Naive thymus-derived CD4-positive, alpha-beta T cell (primary cell): ENCODE measurements around the gene FDPS. TPM values are rescaled to one million over a fixed set of nuclear protein-coding genes. Genes with fewer than 3 reads are reported as not detected.
"Not testable (repeated sequence)": the region's sequence is repeated elsewhere in the genome, so short reads cannot be mapped to it uniquely, and the experiment has no call there.

Experiments
- ATAC-seq: fragments of 150-1000 bp; cut with Tn5 transposase; 2 replicates; pipeline ENCODE4 v1.10.0; 2021; ENCODE audit warnings: mild to moderate bottlenecking, moderate library complexity
- CTCF ChIA-PET: fragments of 350-600 bp; sonication (Branson Sonifier 250); formaldehyde crosslinking; loops from one replicate; lab custom pipeline; 2021; ENCODE audit warnings: antibody characterized with exemption; lab: Charles Lee
- POLR2A ChIA-PET: fragments of 350-600 bp; sonication (Branson Sonifier 250); formaldehyde crosslinking; loops from one replicate; lab custom pipeline; 2021; ENCODE audit warnings: antibody characterized with exemption, inconsistent platforms; lab: Charles Lee
- DNase-seq, 9 donors: peaks; one replicate each; pipeline versions ENCODE4 v3.0.0 to v3.0.0-alpha.2; 2020 to 2022; ENCODE audit warnings: mixed read lengths in 1 of 9
- H3K27ac ChIP-seq: one replicate; pipeline ENCODE4 v1.7.0; 2013; ENCODE audit warnings: mild to moderate bottlenecking, low read depth, low read length, moderate library complexity
- H3K27me3 ChIP-seq, 2 donors: one replicate each; pipeline ENCODE4 v1.7.0; 2013; ENCODE audit warnings: low read length in 2 of 2, mild to moderate bottlenecking in 2 of 2, moderate library complexity in 2 of 2; ENCODE audit not compliant: control insufficient read depth in 2 of 2, insufficient read depth in 2 of 2
- H3K36me3 ChIP-seq, 3 experiments: 1 replicate in 2 of 3; 2 replicates in 1 of 3; pipeline ENCODE4 v1.7.0; 2013; ENCODE audit warnings: low read length in 3 of 3, mild to moderate bottlenecking in 3 of 3, moderate library complexity in 1 of 3; ENCODE audit not compliant: insufficient read depth in 3 of 3, control insufficient read depth in 2 of 3
- H3K4me1 ChIP-seq, 2 donors: one replicate each; pipeline ENCODE4 v1.7.0; 2013; ENCODE audit warnings: low read length in 2 of 2, mild to moderate bottlenecking in 2 of 2, moderate library complexity in 1 of 2; ENCODE audit not compliant: control insufficient read depth in 2 of 2, insufficient read depth in 2 of 2
- H3K4me3 ChIP-seq: 2 replicates; pipeline ENCODE4 v1.7.0; 2013; ENCODE audit warnings: mild to moderate bottlenecking, low read length
- H3K9me3 ChIP-seq, 3 experiments: 1 replicate in 2 of 3; 2 replicates in 1 of 3; pipeline ENCODE4 v1.7.0; 2013; ENCODE audit warnings: low read length in 3 of 3; ENCODE audit not compliant: control insufficient read depth in 2 of 3
- H3K27ac Mint-ChIP-seq, 9 donors: one replicate each; pipeline ENCODE4 v1.8.0; 2020 to 2022; ENCODE audit warnings: mixed read lengths in 9 of 9, mild to moderate bottlenecking in 8 of 9, moderate library complexity in 5 of 9, inconsistent platforms in 2 of 9
- H3K27me3 Mint-ChIP-seq, 5 donors: one replicate each; pipeline ENCODE4 v1.8.0; 2021 to 2022; ENCODE audit warnings: mixed read lengths in 5 of 5, mild to moderate bottlenecking in 1 of 5
- H3K36me3 Mint-ChIP-seq, 5 donors: one replicate each; pipeline ENCODE4 v1.8.0; 2020 to 2022; ENCODE audit warnings: mixed read lengths in 5 of 5, mild to moderate bottlenecking in 3 of 5, inconsistent platforms in 1 of 5
- H3K4me1 Mint-ChIP-seq, 7 donors: one replicate each; pipeline ENCODE4 v1.8.0; 2020 to 2022; ENCODE audit warnings: mixed read lengths in 7 of 7, mild to moderate bottlenecking in 3 of 7, inconsistent platforms in 1 of 7
- H3K4me3 Mint-ChIP-seq, 10 donors: one replicate each; pipeline ENCODE4 v1.8.0; 2020 to 2022; ENCODE audit warnings: mild to moderate bottlenecking in 10 of 10, mixed read lengths in 10 of 10, moderate library complexity in 6 of 10, inconsistent platforms in 2 of 10
- H3K9me3 Mint-ChIP-seq, 11 donors: one replicate each; pipeline ENCODE4 v1.8.0; 2020 to 2022; ENCODE audit warnings: mixed read lengths in 11 of 11, mild to moderate bottlenecking in 4 of 11, inconsistent platforms in 1 of 11, moderate library complexity in 1 of 11
- intact Hi-C, 2 donors: fragments of 100-400 bp; cut with micrococcal nuclease; formaldehyde crosslinking; loops; one replicate each; pipeline ENCODE4 v1.15.1; 2023
- polyA plus RNA-seq, 2 donors: library from polyadenylated mRNA; unstranded; fragments of 300-500 nt; fragmentation: Illumina TruSeq; gene quantifications; one replicate each; pipeline ENCODE4 v1.2.3, GENCODE V29; 2021
- total RNA-seq, 6 experiments: library from RNA in 5 of 6; stranded (reverse) in 5 of 6; gene quantifications; 1 replicate in 5 of 6; 2 replicates in 1 of 6; pipeline ENCODE4 v1.2.3 and lab custom pipeline; 2021 to 2026

The FDPS gene
- total and polyA plus RNA-seq, 7 experiments from 2014 or later: 58.5 to 193 (median 83.8) TPM

- Histone ChIP-seq H3K27ac (no peak overlapping the region), H3K4me1 (no peaks in the 10 kb centered on the region), H3K36me3 (no peaks in the 10 kb centered on the region), H3K9me3 (no peaks in the 10 kb centered on the region), H3K4me3 (no peak overlapping the region), H3K27me3 (no peaks in the 10 kb centered on the region)
- ChIA-PET CTCF (no interaction called here), POLR2A (no interaction called here)
- DNase-seq: no peak
- Mint-ChIP-seq H3K4me1 (peaks cover 0 to 1% (median 0%) of the 10 kb centered on the region in 7 donors), H3K27ac (no peak overlapping the region), H3K27me3 (peaks cover 0 to 9% (median 0%) of the 10 kb centered on the region in 5 donors), H3K4me3 (no peak overlapping the region), H3K9me3 (no peaks in the 10 kb centered on the region), H3K36me3 (no peaks in the 10 kb centered on the region)
- no peak for ATAC-seq
- intact Hi-C loops: no loop called here
Measured at GRCh38 chr1:155287987-155288543, 20.6 kb upstream of the FDPS start.

- H3K27me3 ChIP-seq, H3K9me3 ChIP-seq, H3K4me1 Mint-ChIP-seq, H3K4me1 ChIP-seq, H3K27ac Mint-ChIP-seq, CTCF ChIA-PET, DNase-seq, H3K9me3 Mint-ChIP-seq, H3K36me3 ChIP-seq, H3K36me3 Mint-ChIP-seq, H3K4me3 Mint-ChIP-seq, POLR2A ChIA-PET, H3K4me3 ChIP-seq, intact Hi-C loops, ATAC-seq, H3K27ac ChIP-seq: not testable (repeated sequence)
- peaks cover 19 to 33% (median 20%) of the 10 kb centered on the region in 5 donors for H3K27me3 Mint-ChIP-seq
Measured at GRCh38 chr1:155291006-155291405, 17.7 kb upstream of the FDPS start.

GRCh38 chr1:155293086-155293749, 15.4 kb upstream of the FDPS start:
- H3K4me1 ChIP-seq: no peaks in the 10 kb centered on the region
- ATAC-seq: no peak
- no peaks in the 10 kb centered on the region for H3K36me3 Mint-ChIP-seq
- H3K27ac Mint-ChIP-seq: no peak overlapping the region
- no peak overlapping the region for H3K27ac ChIP-seq
- CTCF ChIA-PET: no interaction called here
- no peaks in the 10 kb centered on the region for H3K36me3 ChIP-seq
- H3K4me3 Mint-ChIP-seq: no peak overlapping the region
- H3K9me3 ChIP-seq: no peaks in the 10 kb centered on the region
- H3K4me3 ChIP-seq: no peak overlapping the region
- H3K27me3 Mint-ChIP-seq: peaks cover 31 to 52% (median 39%) of the 10 kb centered on the region in 5 donors
- peaks cover 3 to 15% (median 4%) of the 10 kb centered on the region in 7 donors for H3K4me1 Mint-ChIP-seq
- no peaks in the 10 kb centered on the region for H3K27me3 ChIP-seq
- POLR2A ChIA-PET: no interaction called here
- intact Hi-C loops: no loop called here
- no peak for DNase-seq
- H3K9me3 Mint-ChIP-seq: no peaks in the 10 kb centered on the region

GRCh38 chr1:155294520-155295182, 14.0 kb upstream of the FDPS start:
- Mint-ChIP-seq H3K4me1 (peaks cover 3 to 15% (median 4%) of the 10 kb centered on the region in 7 donors), H3K9me3 (no peaks in the 10 kb centered on the region), H3K27ac (no peak overlapping the region), H3K4me3 (peak overlapping the region in 1 of 10 donors; percentile 65), H3K36me3 (no peaks in the 10 kb centered on the region), H3K27me3 (peaks cover 31 to 56% (median 39%) of the 10 kb centered on the region in 5 donors)
- Histone ChIP-seq H3K4me3 (no peak overlapping the region), H3K9me3 (no peaks in the 10 kb centered on the region), H3K36me3 (no peaks in the 10 kb centered on the region), H3K27me3 (no peaks in the 10 kb centered on the region), H3K27ac (no peak overlapping the region), H3K4me1 (no peaks in the 10 kb centered on the region)
- ATAC-seq (no peak), DNase-seq (no peak)
- intact Hi-C loops: no loop called here
- CTCF ChIA-PET: no interaction called here
- POLR2A ChIA-PET: no interaction called here

GRCh38 chr1:155295183-155295941, 13.3 kb upstream of the FDPS start:
- H3K4me3 Mint-ChIP-seq: peak overlapping the region in 2 of 10 donors; percentile 34 to 65

GRCh38 chr1:155295942-155296267, 12.8 kb upstream of the FDPS start:
- no peak overlapping the region for H3K27ac Mint-ChIP-seq
- POLR2A ChIA-PET: no interaction called here
- H3K27ac ChIP-seq: no peak overlapping the region

More at GRCh38 chr1:155295183-155295941, 13.3 kb upstream of the FDPS start:
- Histone ChIP-seq H3K4me1 (no peaks in the 10 kb centered on the region), H3K27ac (no peak overlapping the region), H3K4me3 (no peak overlapping the region), H3K27me3 (no peaks in the 10 kb centered on the region), H3K9me3 (no peaks in the 10 kb centered on the region), H3K36me3 (no peaks in the 10 kb centered on the region)
- DNase-seq (no peak), ATAC-seq (no peak)
- H3K9me3 Mint-ChIP-seq: no peaks in the 10 kb centered on the region
- peaks cover 31 to 56% (median 39%) of the 10 kb centered on the region in 5 donors for H3K27me3 Mint-ChIP-seq
- intact Hi-C loops: no loop called here
- POLR2A ChIA-PET: no interaction called here
- CTCF ChIA-PET: no interaction called here
- no peak overlapping the region for H3K27ac Mint-ChIP-seq
- peaks cover 3 to 15% (median 4%) of the 10 kb centered on the region in 7 donors for H3K4me1 Mint-ChIP-seq
- no peaks in the 10 kb centered on the region for H3K36me3 Mint-ChIP-seq

More at GRCh38 chr1:155295942-155296267, 12.8 kb upstream of the FDPS start:
- peak overlapping the region in 2 of 10 donors; percentile 34 to 38 for H3K4me3 Mint-ChIP-seq
- Histone ChIP-seq H3K27me3 (no peaks in the 10 kb centered on the region), H3K9me3 (no peaks in the 10 kb centered on the region), H3K4me1 (no peaks in the 10 kb centered on the region), H3K36me3 (no peaks in the 10 kb centered on the region), H3K4me3 (no peak overlapping the region)
- H3K27me3 Mint-ChIP-seq: peaks cover 31 to 56% (median 39%) of the 10 kb centered on the region in 5 donors
- ATAC-seq: no peak
- no peaks in the 10 kb centered on the region for H3K36me3 Mint-ChIP-seq
- intact Hi-C loops: no loop called here
- no peak for DNase-seq
- no peaks in the 10 kb centered on the region for H3K9me3 Mint-ChIP-seq
- CTCF ChIA-PET: no interaction called here
- peaks cover 3 to 15% (median 4%) of the 10 kb centered on the region in 7 donors for H3K4me1 Mint-ChIP-seq
